Omental fat pad (tissue), 4 donors: Measurements from ENCODE around the gene CNPY4. TPM values are rescaled to one million over a fixed set of nuclear protein-coding genes. Genes with fewer than 3 reads are reported as not detected.

Experiments
- ATAC-seq: fragments of 150-250 bp; one replicate; pipeline ENCODE4 v1.9.1; 2016; ENCODE audit warnings: mild to moderate bottlenecking, moderate library complexity; ENCODE audit not compliant: low FRiP score
- DNase-seq: peaks from one replicate; pipeline ENCODE4 v3.0.0-alpha.2; 2019; ENCODE audit warnings: low spot score
- CTCF ChIP-seq, 3 donors: fragments of 450-650 bp; IDR thresholded peaks; one replicate each; pipeline ENCODE4 v1.5.1; 2016 to 2017; ENCODE audit warnings: antibody characterized with exemption in 3 of 3, mild to moderate bottlenecking in 3 of 3, moderate library complexity in 2 of 3
- total RNA-seq, 4 donors: library from RNA; depleted of rRNA; stranded (reverse); fragments of >200 nt; gene quantifications; one replicate each; pipeline ENCODE4 v1.1.0, GENCODE V29; 2016

Gene CNPY4
- total RNA-seq, 4 donors from 2014 or later = 5.8 to 18.6 (median 9.6) TPM

GRCh38 chr7:100148225-100148558 lies 28.8 kb downstream of the CNPY4 start:
- DNase-seq (no peak), ATAC-seq (no peak)
- TF ChIP-seq CTCF (IDR thresholded peaks at IDR 0.05) = no peak

GRCh38 chr7:100148559-100149328 lies 29.3 kb downstream of the CNPY4 start, which contains the start of gene LAMTOR4:
TSS of gene LAMTOR4 (plus strand) at chr7:100148918. CDS start at chr7:100148973, 55 bp downstream.
- ATAC-seq (peak; percentile 99), DNase-seq (peak; percentile 93)
- no peak for TF ChIP-seq CTCF (IDR thresholded peaks at IDR 0.05)

GRCh38 chr7:100152404-100152803 lies 33.0 kb downstream of the CNPY4 start:
- ATAC-seq (no peak), DNase-seq (no peak)
- no peak for TF ChIP-seq CTCF (IDR thresholded peaks at IDR 0.05)

- TF ChIP-seq CTCF (IDR thresholded peaks at IDR 0.05) = no peak
- ATAC-seq (no peak), DNase-seq (no peak)
Observed at GRCh38 chr7:100152937-100153666, 33.7 kb downstream of the CNPY4 start.

- no peak for DNase-seq
- no peak for ATAC-seq
- no peak for TF ChIP-seq CTCF (IDR thresholded peaks at IDR 0.05)
Observed at GRCh38 chr7:100153708-100154535, 34.5 kb downstream of the CNPY4 start.

- ATAC-seq = no peak
- no peak for TF ChIP-seq CTCF (IDR thresholded peaks at IDR 0.05)
- no peak for DNase-seq
Observed at GRCh38 chr7:100154651-100155491, 35.4 kb downstream of the CNPY4 start.
